Smooth muscle cell (in vitro differentiated cells): ENCODE results near the gene MAPK1IP1L. TPM values are rescaled to one million over a fixed set of nuclear protein-coding genes. Genes with fewer than 3 reads are reported as not detected.

Source experiments
- DNase-seq: peaks from one replicate; lab custom pipeline; 2025; ENCODE audit not compliant: unreplicated experiment; lab: John Stamatoyannopoulos, UW
- H2AFZ ChIP-seq: fragments of 200-600 bp; sonication (generic); 2 replicates; pipeline ENCODE4 v1.6.0; 2016; ENCODE audit warnings: antibody characterized with exemption, low read depth, mild to moderate bottlenecking
- H3F3A ChIP-seq: fragments of 200-600 bp; sonication (generic); 2 replicates; pipeline ENCODE4 v1.6.0; 2017; ENCODE audit warnings: antibody characterized with exemption, low read depth
- H3K27ac ChIP-seq: fragments of 200-600 bp; sonication (generic); 2 replicates; pipeline ENCODE4 v1.5.1; 2016; ENCODE audit warnings: low read depth, mild to moderate bottlenecking
- H3K27me3 ChIP-seq: fragments of 200-600 bp; sonication (generic); 2 replicates; pipeline ENCODE4 v1.6.1; 2016; ENCODE audit warnings: low read depth, mild to moderate bottlenecking
- H3K36me3 ChIP-seq: fragments of 200-600 bp; sonication (generic); 2 replicates; pipeline ENCODE4 v1.5.1; 2016; ENCODE audit warnings: low read depth
- H3K4me1 ChIP-seq: fragments of 200-600 bp; sonication (generic); 2 replicates; pipeline ENCODE4 v1.5.1; 2016; ENCODE audit warnings: low read depth
- H3K4me2 ChIP-seq: fragments of 200-600 bp; sonication (generic); 2 replicates; pipeline ENCODE4 v1.6.0; 2016; ENCODE audit warnings: mild to moderate bottlenecking
- H3K4me3 ChIP-seq: fragments of 200-600 bp; sonication (generic); 2 replicates; pipeline ENCODE4 v1.5.1; 2016; ENCODE audit warnings: mild to moderate bottlenecking
- H3K79me2 ChIP-seq: fragments of 200-600 bp; sonication (generic); 2 replicates; pipeline ENCODE4 v1.6.0; 2016; ENCODE audit warnings: low read depth, mild to moderate bottlenecking
- H3K9ac ChIP-seq: fragments of 200-600 bp; sonication (generic); 2 replicates; pipeline ENCODE4 v1.6.0; 2016; ENCODE audit warnings: low read depth
- H3K9me3 ChIP-seq: fragments of 200-600 bp; sonication (generic); replicated peaks from 2 replicates; pipeline ENCODE4 v1.5.1; 2016; ENCODE audit warnings: low read depth
- H4K20me1 ChIP-seq: fragments of 200-600 bp; sonication (generic); 2 replicates; pipeline ENCODE4 v1.6.0; 2016; ENCODE audit warnings: low read depth
- CTCF ChIP-seq: fragments of 200-600 bp; sonication (generic); IDR thresholded peaks from 2 replicates; pipeline ENCODE4 v1.5.1; 2017; ENCODE audit warnings: borderline replicate concordance, mild to moderate bottlenecking, antibody characterized with exemption; ENCODE audit not compliant: insufficient read depth, poor library complexity, severe bottlenecking
- WGBS: methylation state at CpG from one replicate; pipeline ENCODE4 v1.1.7; 2016; ENCODE audit warnings: low lambda C conversion rate; 5-methylcytosine and 5-hydroxymethylcytosine counted together
- polyA plus RNA-seq: library from polyadenylated mRNA; unstranded; fragments of >200 nt; fragmentation: Nextera tagmentation; extraction: Ambion mirVana; gene quantifications from 2 replicates; pipeline ENCODE4 v1.2.1, GENCODE V29; 2016
- total RNA-seq: library from RNA; depleted of rRNA; stranded (reverse); fragments of >200 nt; gene quantifications from 2 replicates; pipeline ENCODE4 v1.2.3, GENCODE V29; 2014

The MAPK1IP1L gene
- total and polyA plus RNA-seq, 2 experiments from 2014 or later: 89.7 to 109 TPM

- 81% methylated on average over 11 of the region's 11 CpGs for WGBS
- H3K4me3 ChIP-seq: no peak overlapping the region
- no peaks in the 10 kb centered on the region for H3F3A ChIP-seq
- H3K4me2 ChIP-seq: no peak overlapping the region
- H3K9me3 ChIP-seq: no peaks in the 10 kb centered on the region
- no peaks in the 10 kb centered on the region for H3K27me3 ChIP-seq
- peaks cover 10% of the 10 kb centered on the region for H3K4me1 ChIP-seq
- H3K9ac ChIP-seq: no peak overlapping the region
- no peak overlapping the region for H3K27ac ChIP-seq
- no peaks in the 10 kb centered on the region for H3K36me3 ChIP-seq
- no peak overlapping the region for H2AFZ ChIP-seq
- no peaks in the 10 kb centered on the region for H3K79me2 ChIP-seq
- H4K20me1 ChIP-seq: no peaks in the 10 kb centered on the region
- TF ChIP-seq CTCF: no peak
- no peak for DNase-seq
Observed at GRCh38 chr14:55116246-55117030, 65.0 kb downstream of the MAPK1IP1L start.

- Histone ChIP-seq H3K27ac (peak overlapping the region; percentile 95), H3K9me3 (no peaks in the 10 kb centered on the region), H3K36me3 (no peaks in the 10 kb centered on the region), H3K27me3 (no peaks in the 10 kb centered on the region), H2AFZ (peak overlapping the region; percentile 69), H3K9ac (peak overlapping the region; percentile 82), H3K4me1 (peaks cover 21% of the 10 kb centered on the region), H3K79me2 (no peaks in the 10 kb centered on the region), H4K20me1 (no peaks in the 10 kb centered on the region), H3F3A (peaks cover 8% of the 10 kb centered on the region), H3K4me2 (peak overlapping the region; percentile 75), H3K4me3 (no peak overlapping the region)
- DNase-seq: no peak
- 23% methylated on average over 7 of the region's 7 CpGs for WGBS
- TF ChIP-seq CTCF: no peak
Observed at GRCh38 chr14:55117803-55118441, 66.5 kb downstream of the MAPK1IP1L start.

- Histone ChIP-seq H3K4me3 (no peak overlapping the region), H2AFZ (peak overlapping the region; percentile 69), H3K4me1 (peaks cover 25% of the 10 kb centered on the region), H4K20me1 (no peaks in the 10 kb centered on the region), H3K79me2 (no peaks in the 10 kb centered on the region), H3K4me2 (peak overlapping the region; percentile 75), H3K27me3 (no peaks in the 10 kb centered on the region), H3K27ac (peak overlapping the region; percentile 95), H3K9me3 (no peaks in the 10 kb centered on the region), H3F3A (peaks cover 14% of the 10 kb centered on the region), H3K9ac (peak overlapping the region; percentile 82), H3K36me3 (no peaks in the 10 kb centered on the region)
- WGBS: 69% methylated on average over 3 of the region's 3 CpGs
- DNase-seq: no peak
- no peak for TF ChIP-seq CTCF
Observed at GRCh38 chr14:55118761-55119160, 67.3 kb downstream of the MAPK1IP1L start.

Other genes starting within 250 kb of the MAPK1IP1L start
- gene GCH1, start 148.8 kb upstream of the MAPK1IP1L start, total RNA-seq: 2.1 and 2.3 TPM in 2 replicates
- 0.08 and 0.70 TPM in 2 replicates for gene GCH1, start 148.8 kb upstream of the MAPK1IP1L start, polyA plus RNA-seq
- gene WDHD1, start 24.5 kb upstream of the MAPK1IP1L start, total RNA-seq: 9.4 and 14.6 TPM in 2 replicates
- gene WDHD1, start 24.5 kb upstream of the MAPK1IP1L start, polyA plus RNA-seq: 5.3 and 5.7 TPM in 2 replicates
- 19.6 and 22.2 TPM in 2 replicates for gene SOCS4, start 24.4 kb upstream of the MAPK1IP1L start, total RNA-seq
- 3.8 and 4.8 TPM in 2 replicates for gene SOCS4, start 24.4 kb upstream of the MAPK1IP1L start, polyA plus RNA-seq
- gene LGALS3, start 77.6 kb downstream of the MAPK1IP1L start, total RNA-seq: 166 and 170 TPM in 2 replicates
- 201 and 234 TPM in 2 replicates for gene LGALS3, start 77.6 kb downstream of the MAPK1IP1L start, polyA plus RNA-seq
- gene DLGAP5, start 139.9 kb downstream of the MAPK1IP1L start, total RNA-seq: 5.3 and 8.0 TPM in 2 replicates
- 5.3 and 7.5 TPM in 2 replicates for gene DLGAP5, start 139.9 kb downstream of the MAPK1IP1L start, polyA plus RNA-seq
- gene FBXO34, start 219.8 kb downstream of the MAPK1IP1L start, total RNA-seq: 23.9 TPM in 2 replicates
- gene FBXO34, start 219.8 kb downstream of the MAPK1IP1L start, polyA plus RNA-seq: 17.4 and 21.5 TPM in 2 replicates